PC-9 (cell line): Measurements from ENCODE around the gene FAM174B.

ENCODE experiments used
- EZH2 ChIP-seq: fragments of 200-600 bp; sonication (generic); IDR thresholded peaks from 2 replicates; pipeline ENCODE4 v1.8.0; 2017; ENCODE audit warnings: antibody characterized with exemption, low read depth
- TF ChIP-seq, protein P1 (sequence below): fragments of 200-600 bp; sonication (generic); conservative IDR thresholded peaks from 2 replicates; pipeline ENCODE4 v1.6.1; 2017; ENCODE audit warnings: mixed run types, antibody characterized with exemption, mild to moderate bottlenecking, moderate library complexity

DNA sequence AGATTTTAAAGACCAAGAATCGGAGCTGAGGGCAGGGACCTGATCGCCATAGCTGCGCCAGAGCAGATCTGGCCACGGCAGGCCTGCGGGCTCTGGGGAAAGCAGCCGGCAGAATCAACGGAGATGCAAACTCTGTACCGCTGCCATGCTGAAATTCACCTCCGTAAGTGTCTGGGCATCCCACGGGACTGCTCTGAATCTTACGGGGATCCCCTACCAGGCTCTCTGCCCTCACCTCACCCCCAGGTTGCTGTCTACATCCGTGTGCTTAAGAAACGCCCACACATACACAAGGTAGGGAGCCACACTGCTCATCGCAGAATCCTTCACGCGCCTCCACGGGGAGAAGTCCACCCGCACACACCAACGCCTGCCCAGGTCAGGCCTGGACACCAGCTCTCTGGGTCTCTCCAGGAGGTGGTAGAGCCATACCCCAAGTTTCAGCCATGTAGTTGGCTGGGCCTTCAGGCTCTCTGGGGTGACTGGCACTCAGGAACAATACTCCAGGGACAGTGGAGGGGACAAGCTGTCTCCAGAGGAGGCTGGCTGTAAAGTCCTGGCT, 33.5 kb downstream of the FAM174B start:
- no peak for TF ChIP-seq EZH2
- TF ChIP-seq, protein P1, sequence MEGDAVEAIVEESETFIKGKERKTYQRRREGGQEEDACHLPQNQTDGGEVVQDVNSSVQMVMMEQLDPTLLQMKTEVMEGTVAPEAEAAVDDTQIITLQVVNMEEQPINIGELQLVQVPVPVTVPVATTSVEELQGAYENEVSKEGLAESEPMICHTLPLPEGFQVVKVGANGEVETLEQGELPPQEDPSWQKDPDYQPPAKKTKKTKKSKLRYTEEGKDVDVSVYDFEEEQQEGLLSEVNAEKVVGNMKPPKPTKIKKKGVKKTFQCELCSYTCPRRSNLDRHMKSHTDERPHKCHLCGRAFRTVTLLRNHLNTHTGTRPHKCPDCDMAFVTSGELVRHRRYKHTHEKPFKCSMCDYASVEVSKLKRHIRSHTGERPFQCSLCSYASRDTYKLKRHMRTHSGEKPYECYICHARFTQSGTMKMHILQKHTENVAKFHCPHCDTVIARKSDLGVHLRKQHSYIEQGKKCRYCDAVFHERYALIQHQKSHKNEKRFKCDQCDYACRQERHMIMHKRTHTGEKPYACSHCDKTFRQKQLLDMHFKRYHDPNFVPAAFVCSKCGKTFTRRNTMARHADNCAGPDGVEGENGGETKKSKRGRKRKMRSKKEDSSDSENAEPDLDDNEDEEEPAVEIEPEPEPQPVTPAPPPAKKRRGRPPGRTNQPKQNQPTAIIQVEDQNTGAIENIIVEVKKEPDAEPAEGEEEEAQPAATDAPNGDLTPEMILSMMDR, result no peak
